SU-DHL-6 (cell line): Measurements from ENCODE around the gene GRM7.

Experiments
- EZH2phosphoT487 ChIP-seq: fragments of 200-600 bp; sonication (generic), shearing (Covaris generic); conservative IDR thresholded peaks from 2 replicates; pipeline ENCODE4 v1.6.1; 2018; ENCODE audit warnings: mild to moderate bottlenecking, antibody characterized with exemption, low read length, moderate library complexity, mixed read lengths
- TF ChIP-seq, protein P1 (sequence below): fragments of 200-600 bp; sonication (generic); IDR thresholded peaks from one replicate; pipeline ENCODE4 v1.5.1; 2017; ENCODE audit warnings: antibody characterized with exemption, mild to moderate bottlenecking, low read length, moderate library complexity; ENCODE audit not compliant: insufficient read depth, poor library complexity, severe bottlenecking

DNA sequence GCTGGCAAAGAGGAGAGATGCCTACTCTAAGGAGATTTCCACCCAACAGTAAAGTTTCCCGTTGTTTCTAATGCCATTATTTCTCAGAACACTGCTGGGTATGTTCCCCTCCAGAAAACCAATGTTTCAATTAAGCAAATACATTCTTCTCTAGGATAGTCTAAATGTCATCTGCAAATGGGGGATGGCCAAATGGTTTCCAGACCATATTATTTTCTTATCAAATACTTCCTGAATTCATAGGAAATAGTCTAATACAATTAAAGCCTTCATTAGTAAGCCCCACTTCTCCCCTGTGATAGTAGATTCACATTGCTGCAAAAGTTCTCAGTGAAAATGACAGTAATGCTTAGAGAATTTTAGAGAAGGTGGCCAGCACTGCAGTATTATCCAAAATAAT is 716.6 kb downstream of the GRM7 start:
- no peak for TF ChIP-seq EZH2phosphoT487
- TF ChIP-seq, protein P1, sequence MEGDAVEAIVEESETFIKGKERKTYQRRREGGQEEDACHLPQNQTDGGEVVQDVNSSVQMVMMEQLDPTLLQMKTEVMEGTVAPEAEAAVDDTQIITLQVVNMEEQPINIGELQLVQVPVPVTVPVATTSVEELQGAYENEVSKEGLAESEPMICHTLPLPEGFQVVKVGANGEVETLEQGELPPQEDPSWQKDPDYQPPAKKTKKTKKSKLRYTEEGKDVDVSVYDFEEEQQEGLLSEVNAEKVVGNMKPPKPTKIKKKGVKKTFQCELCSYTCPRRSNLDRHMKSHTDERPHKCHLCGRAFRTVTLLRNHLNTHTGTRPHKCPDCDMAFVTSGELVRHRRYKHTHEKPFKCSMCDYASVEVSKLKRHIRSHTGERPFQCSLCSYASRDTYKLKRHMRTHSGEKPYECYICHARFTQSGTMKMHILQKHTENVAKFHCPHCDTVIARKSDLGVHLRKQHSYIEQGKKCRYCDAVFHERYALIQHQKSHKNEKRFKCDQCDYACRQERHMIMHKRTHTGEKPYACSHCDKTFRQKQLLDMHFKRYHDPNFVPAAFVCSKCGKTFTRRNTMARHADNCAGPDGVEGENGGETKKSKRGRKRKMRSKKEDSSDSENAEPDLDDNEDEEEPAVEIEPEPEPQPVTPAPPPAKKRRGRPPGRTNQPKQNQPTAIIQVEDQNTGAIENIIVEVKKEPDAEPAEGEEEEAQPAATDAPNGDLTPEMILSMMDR = no peak
